Cardiac atrium fibroblast (primary cell): Measurements from ENCODE around the gene C6orf163. TPM values are rescaled to one million over a fixed set of nuclear protein-coding genes. Genes with fewer than 3 reads are reported as not detected.

ENCODE experiments used
- total RNA-seq: library from RNA; depleted of rRNA; stranded (reverse); fragments of >200 nt; gene quantifications from 2 replicates; pipeline ENCODE4 v1.2.3, GENCODE V29; 2015

C6orf163 gene
- 0.16 and 0.18 TPM in 2 replicates for total RNA-seq

GRCh38 chr6:87344731-87345130, at the start of gene C6orf163:
C6orf163 (plus strand) TSS chr6:87344813; CDS start chr6:87345100, 287 bp downstream.

GRCh38 chr6:87322304-87323212, 22.1 kb upstream of the C6orf163 start, which contains the start of gene SMIM8:
SMIM8 (plus strand) TSS chr6:87322588; CDS start chr6:87337032, 14,444 bp downstream.

GRCh38 chr6:87407901-87408720, 63.5 kb downstream of the C6orf163 start, which contains the start of gene CFAP206:
CFAP206 (plus strand) TSS chr6:87407972; CDS start chr6:87409840, 1,868 bp downstream.

Other genes with a start within 250 kb of the C6orf163 start
- not detected in 2 replicates for gene CGA, start 249.7 kb upstream of the C6orf163 start, total RNA-seq
- gene ZNF292, start 189.2 kb upstream of the C6orf163 start, total RNA-seq = 10.5 and 12.3 TPM in 2 replicates
- 2.5 and 4.1 TPM in 2 replicates for gene SMIM8, start 22.2 kb upstream of the C6orf163 start, total RNA-seq
- not detected in 2 replicates for gene GJB7, start 15.5 kb upstream of the C6orf163 start, total RNA-seq
- gene CFAP206, start 63.2 kb downstream of the C6orf163 start, total RNA-seq = not detected in 2 replicates
- gene SLC35A1, start 128.2 kb downstream of the C6orf163 start, total RNA-seq = 10.0 and 10.8 TPM in 2 replicates
- gene RARS2, start 245.2 kb downstream of the C6orf163 start, total RNA-seq = 33.9 and 49.5 TPM in 2 replicates
- gene ORC3, start 245.3 kb downstream of the C6orf163 start, total RNA-seq = 13.9 and 19.9 TPM in 2 replicates